ENCODE results near the gene SPN. TPM values are rescaled to one million over a fixed set of nuclear protein-coding genes. Genes with fewer than 3 reads are reported as not detected.

SPN gene
- total RNA-seq, 4 donors from 2014 or later = 1.1 to 1.5 (median 1.3) TPM

GRCh38 chr16:29667755-29668154, 4.7 kb downstream of the SPN start:
- Histone ChIP-seq H3K27ac (no peak overlapping the region), H3K36me3 (no peaks in the 10 kb centered on the region), H3K9me3 (no peaks in the 10 kb centered on the region), H3K27me3 (no peaks in the 10 kb centered on the region), H3K4me1 (peaks cover 0 to 15% (median 7%) of the 10 kb centered on the region in 4 donors), H3K4me3 (no peak overlapping the region)
- 94 to 95% methylated on average over 12 of the region's 12 CpGs for WGBS, 2 donors
- no peak for DNase-seq (ENCODE audit: low spot score in 2 of 2)
- TF ChIP-seq EP300 (IDR thresholded peaks at IDR 0.05) (no peak), POLR2A (IDR thresholded peaks at IDR 0.05) (no peak), CTCF (IDR thresholded peaks at IDR 0.05) (no peak)

GRCh38 chr16:29668267-29668666, 5.2 kb downstream of the SPN start:
- H3K27me3 ChIP-seq = no peaks in the 10 kb centered on the region
- 93 to 96% methylated on average over 3 of the region's 3 CpGs for WGBS, 2 donors
- no peaks in the 10 kb centered on the region for H3K9me3 ChIP-seq
- TF ChIP-seq EP300 (IDR thresholded peaks at IDR 0.05) = no peak
- no peak for TF ChIP-seq POLR2A (IDR thresholded peaks at IDR 0.05)
- no peak for TF ChIP-seq CTCF (IDR thresholded peaks at IDR 0.05)
- peaks cover 0 to 15% (median 7%) of the 10 kb centered on the region in 4 donors for H3K4me1 ChIP-seq
- H3K27ac ChIP-seq = no peak overlapping the region
- no peak for DNase-seq (ENCODE audit: low spot score in 2 of 2)
- no peaks in the 10 kb centered on the region for H3K36me3 ChIP-seq
- no peak overlapping the region for H3K4me3 ChIP-seq

DNA sequence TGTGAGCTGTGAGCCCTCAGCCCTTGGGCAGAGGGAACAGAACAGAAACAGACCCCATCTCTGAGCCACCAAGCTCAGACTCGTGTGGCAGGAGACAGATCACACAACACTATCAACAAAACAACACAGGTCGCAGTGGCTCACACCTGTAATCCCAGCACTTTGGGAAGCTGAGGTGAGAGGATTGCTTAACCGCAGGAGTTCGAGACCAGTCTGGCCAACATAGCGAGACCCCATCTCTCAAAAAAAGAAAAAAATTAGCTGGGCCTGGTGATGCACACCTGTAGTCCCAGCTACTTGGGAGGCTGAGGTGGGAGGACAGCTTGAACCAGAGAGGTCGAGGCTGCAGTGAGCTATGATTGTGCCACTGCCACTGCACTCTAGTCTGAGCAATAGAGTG, 10.5 kb downstream of the SPN start:
- H3K36me3 ChIP-seq = no peaks in the 10 kb centered on the region
- H3K4me3 ChIP-seq = no peak overlapping the region
- TF ChIP-seq CTCF (IDR thresholded peaks at IDR 0.05) (no peak), POLR2A (IDR thresholded peaks at IDR 0.05) (no peak), EP300 (IDR thresholded peaks at IDR 0.05) (no peak)
- peak overlapping the region in 1 of 4 donors; percentile 75 for H3K27ac ChIP-seq
- peaks cover 0 to 11% (median 0%) of the 10 kb centered on the region in 4 donors for H3K4me1 ChIP-seq
- no peak for DNase-seq (ENCODE audit: low spot score in 2 of 2)
- H3K9me3 ChIP-seq = no peaks in the 10 kb centered on the region
- no peaks in the 10 kb centered on the region for H3K27me3 ChIP-seq
- 94 to 96% methylated on average over 6 of the region's 6 CpGs for WGBS, 2 donors

DNA sequence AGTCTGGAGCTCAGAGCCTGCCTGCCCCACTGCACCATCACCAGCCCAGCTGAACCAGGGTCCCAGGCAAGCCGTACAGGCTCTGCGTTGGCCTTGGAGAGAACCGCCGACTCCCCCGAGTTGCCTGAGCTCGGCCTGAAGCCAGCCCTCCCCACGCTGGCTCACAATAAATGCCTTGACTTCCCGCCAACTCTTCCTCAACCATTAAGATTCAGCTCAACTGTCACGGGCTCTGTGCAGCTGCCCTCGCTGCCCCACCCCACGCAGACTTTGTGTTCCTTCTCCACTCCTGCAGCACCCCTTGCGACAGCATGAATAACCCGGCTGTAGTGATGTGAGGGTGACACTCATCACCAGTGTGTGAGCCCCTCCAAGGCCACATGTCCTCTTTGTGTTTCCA, 11.1 kb downstream of the SPN start:
- Histone ChIP-seq H3K4me3 (no peak overlapping the region), H3K27me3 (no peaks in the 10 kb centered on the region), H3K9me3 (no peaks in the 10 kb centered on the region), H3K36me3 (no peaks in the 10 kb centered on the region), H3K27ac (peak overlapping the region; percentile 17 to 75 (median 50)), H3K4me1 (peaks cover 0 to 16% (median 0%) of the 10 kb centered on the region in 4 donors)
- peak in 1 of 2 donors; percentile 39 for DNase-seq (ENCODE audit: low spot score in 2 of 2)
- WGBS, 2 donors = 18 to 29% methylated on average over 13 of the region's 13 CpGs
- no peak for TF ChIP-seq POLR2A (IDR thresholded peaks at IDR 0.05)
- peak in 1 of 5 experiments; percentile 18 for TF ChIP-seq CTCF (IDR thresholded peaks at IDR 0.05)
- peak in 1 of 2 donors; percentile 73 for TF ChIP-seq EP300 (IDR thresholded peaks at IDR 0.05)

- 51 to 55% methylated on average over 3 of the region's 3 CpGs for WGBS, 2 donors
- DNase-seq (ENCODE audit: low spot score in 2 of 2) = no peak
- H3K4me3 ChIP-seq = no peak overlapping the region
- peak overlapping the region in 1 of 4 donors; percentile 75 for H3K27ac ChIP-seq
- H3K36me3 ChIP-seq = no peaks in the 10 kb centered on the region
- peaks cover 0 to 22% (median 0%) of the 10 kb centered on the region in 4 donors for H3K4me1 ChIP-seq
- TF ChIP-seq EP300 (IDR thresholded peaks at IDR 0.05) = no peak
- TF ChIP-seq CTCF (IDR thresholded peaks at IDR 0.05) = no peak
- no peak for TF ChIP-seq POLR2A (IDR thresholded peaks at IDR 0.05)
- H3K27me3 ChIP-seq = no peaks in the 10 kb centered on the region
- H3K9me3 ChIP-seq = no peaks in the 10 kb centered on the region
Observed at GRCh38 chr16:29675811-29676643, 13.0 kb downstream of the SPN start.

Measured in tibial nerve (tissue), 4 donors.